Panc1 (cell line): ENCODE results near the gene ASXL2. TPM values are rescaled to one million over a fixed set of nuclear protein-coding genes. Genes with fewer than 3 reads are reported as not detected.

Source experiments
- ATAC-seq: fragments of 200-7000 bp; cut with Tn5 transposase; 2 replicates; pipeline ENCODE4 v1.9.1; 2020; ENCODE audit warnings: mild to moderate bottlenecking, moderate library complexity
- BruUV-seq: library from RNA; stranded (reverse); fragments of 400-500 nt; replicated peaks from 2 replicates; lab custom pipeline; 2021; lab: Mats Ljungman, UMichigan
- CTCF ChIA-PET: fragments of 300-600 bp; sonication (Branson Sonifier 250); formaldehyde crosslinking; loops from one replicate; lab custom pipeline; 2022; ENCODE audit warnings: antibody characterized with exemption; lab: Charles Lee
- POLR2A ChIA-PET: fragments of 300-600 bp; sonication (Branson Sonifier 250); formaldehyde crosslinking; loops from one replicate; lab custom pipeline; 2022; ENCODE audit warnings: antibody characterized with exemption; lab: Charles Lee
- DNase-seq: peaks from one replicate; pipeline ENCODE4 v3.0.0-alpha.2; 2010; ENCODE audit warnings: low read depth, low spot score
- H3K27ac ChIP-seq: 2 replicates; pipeline ENCODE4 v1.5.1; 2011; ENCODE audit warnings: mild to moderate bottlenecking, low read length, inconsistent platforms
- H3K27me3 ChIP-seq: fragments of 200-500 bp; sonication (Bioruptor generic); 2 replicates; pipeline ENCODE4 v1.6.0; 2014; ENCODE audit warnings: low read length, inconsistent platforms; ENCODE audit not compliant: control insufficient read depth, insufficient read depth
- H3K36me3 ChIP-seq: fragments of 200-500 bp; sonication (Bioruptor generic); 2 replicates; pipeline ENCODE4 v1.5.1; 2014; ENCODE audit warnings: inconsistent platforms, mild to moderate bottlenecking, low read length, moderate library complexity; ENCODE audit not compliant: control insufficient read depth, insufficient read depth
- H3K4me1 ChIP-seq: 2 replicates; pipeline ENCODE4 v1.5.1; 2011; ENCODE audit warnings: inconsistent platforms, mild to moderate bottlenecking, low read length, moderate library complexity; ENCODE audit not compliant: control insufficient read depth, insufficient read depth
- H3K4me3 ChIP-seq, 2 experiments: 2 replicates each; pipeline ENCODE4 v1.5.1; 2011 to 2012; ENCODE audit warnings: low read depth in 2 of 2, low read length in 2 of 2, mild to moderate bottlenecking in 2 of 2, inconsistent platforms in 1 of 2, moderate library complexity in 1 of 2
- H3K9me3 ChIP-seq: fragments of 200-500 bp; sonication (Bioruptor generic); 2 replicates; pipeline ENCODE4 v1.5.1; 2014; ENCODE audit warnings: low read depth, mild to moderate bottlenecking, inconsistent platforms, low read length, moderate library complexity; ENCODE audit not compliant: control insufficient read depth, insufficient read depth
- CTCF ChIP-seq: fragments of 450-650 bp; IDR thresholded peaks from 2 replicates; pipeline ENCODE4 v1.5.1; 2017; ENCODE audit warnings: mild to moderate bottlenecking
- POLR2AphosphoS5 ChIP-seq: IDR thresholded peaks from 2 replicates; pipeline ENCODE4 v1.6.1; 2012; ENCODE audit warnings: mild to moderate bottlenecking, low read depth, low read length, moderate library complexity
- REST ChIP-seq, 2 experiments: IDR thresholded peaks; 2 replicates each; pipeline ENCODE4 v1.6.1; 2011 to 2012; ENCODE audit warnings: low read depth in 2 of 2, control low read depth in 1 of 2, low read length in 1 of 2, mild to moderate bottlenecking in 1 of 2, moderate library complexity in 1 of 2; ENCODE audit not compliant: insufficient read depth in 1 of 2
- SIN3A ChIP-seq: IDR thresholded peaks from 2 replicates; pipeline ENCODE4 v1.6.1; 2012; ENCODE audit warnings: low read depth, mild to moderate bottlenecking, low read length, moderate library complexity, borderline replicate concordance; ENCODE audit not compliant: insufficient read depth
- TCF7L2 ChIP-seq: IDR thresholded peaks from 2 replicates; pipeline ENCODE4 v1.6.1; 2011; ENCODE audit warnings: mild to moderate bottlenecking, low read depth, low read length, inconsistent platforms
- in situ Hi-C: cut with HindIII; loops from 2 replicates; pipeline ENCODE4 v1.10.0; 2016; ENCODE audit warnings: low sequenced_read_pairs, low pct_unique_long_range_greater_than_20kb
- intact Hi-C: fragments of 100-400 bp; cut with micrococcal nuclease; formaldehyde crosslinking; loops from one replicate; pipeline ENCODE4 v1.10.0; 2022; ENCODE audit not compliant: unreplicated experiment
- total RNA-seq: library from RNA; stranded (reverse); gene quantifications from one replicate; pipeline ENCODE4 v1.2.1, GENCODE V29; 2021; ENCODE audit not compliant: unreplicated experiment

Gene ASXL2
- total RNA-seq, 1 experiment from 2014 or later = 43.4 TPM

- Histone ChIP-seq H3K27me3 (no peaks in the 10 kb centered on the region), H3K36me3 (no peaks in the 10 kb centered on the region; the same call in none of the 2 replicates), H3K4me3 (no peak overlapping the region), H3K9me3 (no peaks in the 10 kb centered on the region), H3K27ac (no peak overlapping the region), H3K4me1 (peaks cover 6% of the 10 kb centered on the region; the same call in 1 of the 2 replicates)
- DNase-seq (no peak), ATAC-seq (no peak)
- CTCF ChIA-PET = interaction anchor here (0.7 kb wide), 1 partner anchor 34 kb away, joined by 3 read pairs; no protein-coding TSS in a partner anchor
- BruUV-seq = no TSS peak
- intact Hi-C loops (no loop called here), in situ Hi-C loops (no loop called here)
- TF ChIP-seq TCF7L2 (no peak), REST (IDR thresholded peaks at IDR 0.05; ENCODE audit: insufficient read depth in 1 of 2, low read depth in 2 of 2, low read length in 1 of 2) (no peak), SIN3A (no peak), POLR2AphosphoS5 (no peak), CTCF (no peak)
- POLR2A ChIA-PET = no interaction called here
Observed at GRCh38 chr2:25872134-25872533, 6.2 kb downstream of the ASXL2 start.

- Histone ChIP-seq H3K36me3 (no peaks in the 10 kb centered on the region; the same call in 1 of the 2 replicates), H3K4me1 (no peaks in the 10 kb centered on the region), H3K4me3 (no peak overlapping the region), H3K27ac (no peak overlapping the region), H3K9me3 (no peaks in the 10 kb centered on the region), H3K27me3 (no peaks in the 10 kb centered on the region)
- ATAC-seq (no peak), DNase-seq (no peak)
- intact Hi-C loops = no loop called here
- TF ChIP-seq CTCF (no peak), TCF7L2 (no peak), REST (IDR thresholded peaks at IDR 0.05; ENCODE audit: insufficient read depth in 1 of 2, low read depth in 2 of 2, low read length in 1 of 2) (no peak), POLR2AphosphoS5 (no peak), SIN3A (no peak)
- BruUV-seq = no TSS peak
- in situ Hi-C loops = no loop called here
- POLR2A ChIA-PET = interaction anchor here (0.9 kb wide), 1 partner anchor 11 kb away, joined by 3 read pairs; the partner anchor contains the start of gene ASXL2
- CTCF ChIA-PET = no interaction called here
Observed at GRCh38 chr2:25867396-25868003, 10.8 kb downstream of the ASXL2 start.
